GM18511 (cell line): Measurements from ENCODE around the gene UCK2.

Experiments used
- ATAC-seq: cut with Tn5 transposase; IDR thresholded peaks from one replicate; pipeline ENCODE4 v1.9.1; 2021; ENCODE audit warnings: mild to moderate bottlenecking, moderate library complexity; ENCODE audit not compliant: unreplicated experiment

UCK2 gene

GRCh38 chr1:165833358-165833757, 5.9 kb downstream of the UCK2 start:
- no peak for ATAC-seq

DNA sequence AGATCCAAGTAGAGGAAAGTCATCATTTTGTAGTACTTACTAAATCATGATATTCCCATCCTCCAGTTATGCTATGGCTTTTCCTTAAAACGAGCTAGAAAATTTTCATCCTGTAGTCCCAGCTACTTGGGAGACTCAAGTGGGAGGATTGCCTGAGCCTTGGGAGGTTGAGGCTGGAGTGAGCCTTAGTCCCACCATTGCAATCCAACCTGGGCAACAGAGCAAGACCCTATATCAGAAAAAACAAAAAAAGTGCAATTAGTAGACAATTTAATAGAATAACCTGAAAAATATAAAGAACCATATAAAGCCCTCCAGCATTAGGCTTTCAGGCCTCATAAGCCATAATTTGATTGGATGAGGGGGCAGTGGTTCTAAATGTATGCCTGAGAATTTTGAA, 6.8 kb downstream of the UCK2 start:
- ATAC-seq = no peak

DNA sequence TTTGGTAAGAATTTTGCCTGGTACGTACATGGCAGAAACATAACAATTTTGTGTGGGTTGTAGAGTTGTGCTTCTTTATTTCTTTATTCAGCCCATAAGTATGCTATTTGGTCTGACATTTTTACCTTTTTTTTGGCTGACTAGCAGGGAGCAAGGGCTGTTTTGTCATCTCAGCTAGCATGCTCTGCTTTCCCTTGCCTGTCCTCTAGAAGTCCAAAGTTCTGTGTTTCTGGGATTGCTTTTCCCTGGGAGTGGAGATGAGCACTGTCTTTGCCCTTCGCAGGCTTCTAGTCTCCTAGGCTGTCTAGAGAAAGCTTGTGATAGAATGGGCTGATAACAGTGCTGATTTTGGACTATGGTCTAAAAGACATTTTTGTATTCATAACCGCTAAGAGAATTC, 7.5 kb downstream of the UCK2 start:
- no peak for ATAC-seq

DNA sequence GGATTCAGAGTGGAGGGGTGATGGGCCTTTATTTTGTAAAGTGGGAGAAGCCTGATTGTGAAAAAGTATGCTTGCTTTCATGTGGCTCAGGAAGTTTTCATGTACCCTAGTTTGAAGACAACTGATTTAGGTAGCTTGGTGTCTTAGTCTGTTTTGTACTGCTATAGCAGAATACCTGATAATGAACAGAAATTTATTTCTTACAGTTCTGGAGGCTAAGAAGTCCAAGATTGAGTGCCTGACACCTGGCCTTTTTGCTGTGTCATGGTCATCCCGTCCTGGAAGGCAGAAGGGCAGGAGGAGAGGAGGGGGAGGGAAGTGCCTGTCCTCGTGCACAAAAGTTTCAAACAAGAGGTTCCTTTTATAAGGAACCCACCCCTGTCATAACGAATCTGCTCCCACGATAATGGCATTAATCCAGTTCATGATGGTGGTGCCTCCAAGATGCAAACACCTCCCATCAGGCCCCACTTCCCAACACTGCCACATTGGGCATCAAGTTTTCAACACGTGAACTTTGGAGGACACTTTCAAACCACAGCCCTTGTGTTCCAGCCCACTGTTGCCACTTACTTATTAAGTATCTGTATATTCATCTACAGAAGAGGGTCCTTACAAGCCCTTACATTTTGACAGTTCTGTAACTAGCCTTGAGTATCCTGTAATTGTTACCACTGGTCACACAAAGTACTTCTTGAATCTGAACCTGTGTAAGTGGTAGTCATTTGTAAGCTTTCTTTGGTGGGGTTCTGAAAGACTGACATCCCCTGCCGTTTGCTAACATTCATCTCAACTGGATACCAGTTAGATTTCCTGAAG, 9.5 kb downstream of the UCK2 start:
- ATAC-seq = no peak

GRCh38 chr1:165837838-165838364, 10.5 kb downstream of the UCK2 start:
- ATAC-seq = no peak

DNA sequence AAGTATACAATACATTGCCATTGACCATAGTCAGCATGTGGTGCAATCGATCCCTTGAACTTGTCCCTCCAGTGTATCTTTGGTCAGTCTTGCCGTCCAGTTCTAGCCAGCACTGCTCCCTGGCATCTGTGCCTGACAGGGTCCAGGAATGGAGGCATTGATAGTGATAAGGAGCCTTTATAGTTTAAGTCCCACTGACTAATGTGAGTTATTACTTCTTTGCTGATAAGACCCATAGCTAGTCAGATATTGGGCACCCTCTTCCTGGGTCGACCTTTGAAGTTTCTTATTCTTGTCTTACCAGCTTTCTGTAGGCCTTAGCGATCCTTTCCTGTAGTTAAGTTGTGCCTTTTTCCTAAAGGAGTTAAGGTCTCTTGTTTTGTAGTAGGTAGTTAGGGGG, 13.0 kb downstream of the UCK2 start:
- no peak for ATAC-seq

- no peak for ATAC-seq
Measured at GRCh38 chr1:165841582-165842017, 14.2 kb downstream of the UCK2 start.

- no peak for ATAC-seq
Measured at GRCh38 chr1:165842023-165842670, 14.7 kb downstream of the UCK2 start.

DNA sequence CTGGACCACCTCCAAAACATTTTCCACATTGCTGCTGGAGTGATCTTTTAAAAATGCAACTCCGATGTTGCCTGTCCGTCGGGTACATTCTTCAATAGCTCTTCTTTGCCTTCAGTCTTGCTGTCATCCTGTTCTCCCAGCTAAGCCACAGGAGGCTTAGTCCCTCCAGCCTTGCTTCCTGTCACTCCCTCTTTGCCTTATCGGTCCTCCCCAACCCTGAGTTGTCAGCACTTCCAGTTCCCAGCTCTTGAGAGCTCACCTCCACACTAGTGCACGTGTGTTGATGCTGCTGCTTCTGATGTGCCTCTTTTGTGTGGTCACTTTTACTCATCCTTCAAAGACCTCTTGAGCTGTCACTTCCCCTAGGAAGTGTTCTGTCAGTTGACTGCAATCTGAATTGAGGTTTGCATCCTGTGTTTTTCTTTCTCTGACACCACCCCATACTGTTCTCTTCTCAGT, 15.3 kb downstream of the UCK2 start:
- ATAC-seq = peak; percentile 65

DNA sequence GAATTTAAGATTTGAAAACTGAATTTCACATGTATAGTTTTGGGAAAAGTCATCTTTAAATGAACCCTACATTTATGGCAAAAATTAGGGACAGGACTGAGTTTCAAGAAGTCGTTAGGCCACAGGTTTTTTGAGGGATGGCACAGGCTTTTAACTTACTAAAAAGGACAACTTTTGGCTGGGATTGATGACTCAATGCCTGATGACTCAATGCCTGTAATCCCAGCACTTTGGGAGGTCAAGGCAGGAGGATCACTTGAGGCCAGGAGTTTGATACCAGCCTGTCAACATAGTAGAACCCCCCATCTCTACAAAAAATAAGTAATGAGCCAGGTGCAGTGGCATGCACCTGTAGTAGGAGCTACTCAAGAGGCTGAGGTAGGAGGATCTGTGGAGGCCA, 15.9 kb downstream of the UCK2 start:
- ATAC-seq = no peak

- ATAC-seq = no peak
Measured at GRCh38 chr1:165844114-165844798, 16.8 kb downstream of the UCK2 start.

DNA sequence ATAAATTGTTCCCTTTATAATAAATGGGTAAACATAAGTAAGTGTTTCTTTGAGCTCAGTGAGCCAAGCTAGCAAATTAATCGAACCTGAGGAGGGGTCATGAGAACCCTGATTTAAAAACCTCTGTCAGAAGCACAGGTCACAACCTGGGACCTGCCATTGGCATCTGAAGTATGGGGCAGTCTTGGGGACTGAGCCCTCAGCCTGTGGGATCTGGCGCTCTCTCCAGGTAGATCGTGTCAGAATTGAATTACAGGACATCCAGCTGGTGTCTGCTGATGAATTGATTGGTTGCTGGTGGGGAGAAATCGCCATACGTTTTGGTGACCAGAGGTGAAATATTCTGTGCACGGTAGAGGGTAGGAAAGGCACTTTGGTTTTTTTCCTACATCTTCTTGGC, 17.5 kb downstream of the UCK2 start:
- no peak for ATAC-seq

- no peak for ATAC-seq
Measured at GRCh38 chr1:165845569-165845968, 18.2 kb downstream of the UCK2 start.

DNA sequence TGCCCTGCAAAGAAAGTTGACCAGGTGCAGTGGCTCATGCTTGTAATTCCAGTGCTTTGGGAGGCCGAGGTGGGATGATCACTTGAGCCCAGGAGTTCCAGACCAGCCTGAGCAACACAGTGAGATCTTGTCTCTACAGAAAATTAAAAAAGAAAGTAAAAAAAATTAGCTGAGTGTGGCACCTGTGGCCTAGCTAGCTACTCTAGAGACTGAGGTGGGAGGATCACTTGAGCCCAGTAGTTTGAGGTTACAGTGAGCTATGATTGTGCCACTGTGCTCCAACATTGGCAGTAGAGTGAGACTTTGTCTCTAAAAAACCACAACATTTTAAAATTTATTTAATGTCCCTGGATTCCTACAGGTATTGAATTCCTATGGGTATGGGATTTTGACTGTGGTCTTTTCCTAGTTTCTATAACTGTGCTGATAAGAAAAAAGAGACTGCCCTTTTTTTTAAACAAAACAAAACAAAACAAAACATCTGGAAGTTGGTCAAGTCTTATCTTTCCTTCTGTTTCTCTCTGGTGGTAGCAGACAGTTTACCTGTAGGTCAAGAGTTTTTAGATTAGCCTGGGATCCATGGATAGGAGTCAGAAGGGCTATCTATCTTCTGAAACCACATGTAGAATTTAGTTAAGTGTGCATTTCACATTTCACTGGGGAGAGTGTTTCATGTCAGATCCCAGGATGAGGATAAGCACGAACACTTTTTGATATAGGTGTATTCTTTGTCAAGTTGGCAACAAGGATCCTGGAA, 18.8 kb downstream of the UCK2 start:
- ATAC-seq = peak; percentile 56

DNA sequence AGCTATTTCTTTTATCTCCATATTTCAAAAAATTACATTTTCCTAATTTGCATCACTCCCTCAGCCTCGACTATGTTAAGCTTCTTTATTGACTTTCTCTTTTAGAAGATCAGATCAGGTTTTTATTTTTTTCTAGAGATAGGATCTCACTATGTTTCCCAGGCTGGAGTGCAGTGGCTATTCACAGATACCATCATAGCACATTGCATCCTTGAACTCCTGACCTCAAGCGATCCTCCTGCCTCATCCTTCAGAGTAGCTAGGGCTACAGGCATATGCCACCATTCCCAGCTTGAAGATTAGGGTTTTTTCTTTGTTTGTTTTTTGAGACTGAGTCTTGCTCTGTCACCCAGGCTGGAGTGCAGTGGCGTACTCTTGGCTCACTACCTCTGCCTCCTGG, 20.1 kb downstream of the UCK2 start:
- ATAC-seq = no peak

GRCh38 chr1:165849353-165850133, 22.1 kb downstream of the UCK2 start:
- no peak for ATAC-seq

DNA sequence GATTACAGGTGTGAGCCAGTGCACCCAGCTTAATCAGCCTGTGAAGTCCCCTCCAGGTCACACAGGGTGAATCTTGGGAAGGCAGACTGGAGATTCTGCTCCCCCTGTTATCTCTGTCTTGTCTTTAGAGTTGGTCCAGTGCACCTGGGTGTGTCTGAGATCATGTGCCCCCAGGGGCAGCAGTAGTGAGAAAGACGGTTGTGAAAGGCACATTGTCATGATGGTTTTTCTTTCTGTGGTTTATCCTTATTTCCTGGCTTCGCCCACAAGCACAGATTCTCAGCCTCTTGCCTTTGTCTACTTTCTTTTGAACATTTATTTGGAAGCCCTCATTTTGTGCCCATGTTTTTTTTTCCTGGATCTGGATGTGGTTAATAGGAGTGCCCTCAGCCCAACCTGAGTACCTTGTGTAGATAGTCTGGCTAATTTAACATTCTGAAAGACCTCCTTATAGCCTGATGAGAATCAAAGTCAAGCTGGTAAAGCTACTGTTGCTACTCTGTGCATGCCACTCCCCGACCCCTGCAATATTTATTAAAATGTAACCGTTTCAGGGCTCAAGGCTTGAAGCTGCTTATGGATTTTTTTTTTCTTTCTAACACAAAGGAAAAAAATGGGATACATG, 23.7 kb downstream of the UCK2 start:
- peak; percentile 71 for ATAC-seq

DNA sequence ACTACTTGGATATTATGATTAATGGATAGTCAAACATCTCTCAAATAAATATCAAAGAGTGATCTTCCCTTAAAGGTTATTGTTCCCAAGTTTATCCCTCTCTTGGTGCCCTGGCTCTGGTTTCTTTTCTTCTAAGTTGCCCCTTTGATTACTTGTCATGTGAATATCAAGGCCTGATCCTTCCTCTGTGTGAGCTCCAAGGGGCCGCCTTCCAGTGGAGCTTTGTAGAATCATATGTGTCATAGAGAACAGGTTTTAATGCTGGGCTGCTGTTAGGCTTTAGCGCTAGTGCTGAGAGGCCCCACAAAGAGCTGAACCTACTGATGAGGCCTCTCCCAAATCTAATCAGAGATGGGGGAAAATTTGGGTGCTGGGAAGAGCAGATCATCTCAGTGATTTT, 25.5 kb downstream of the UCK2 start:
- ATAC-seq = no peak

GRCh38 chr1:165853528-165854075, 26.2 kb downstream of the UCK2 start:
- no peak for ATAC-seq
